ENCODE results near the gene ASB17. TPM values are rescaled to one million over a fixed set of nuclear protein-coding genes. Genes with fewer than 3 reads are reported as not detected.

Gene ASB17
- total and polyA plus RNA-seq, 12 donors, result not detected

GRCh38 chr1:75879985-75880384 is 52.2 kb downstream of the ASB17 start:
- TF ChIP-seq POLR2A (IDR thresholded peaks at IDR 0.05), result no peak
- no peak for TF ChIP-seq CTCF (IDR thresholded peaks at IDR 0.05)
- Histone ChIP-seq H3K4me1 (replicated peaks in 1 of 2) (no peaks in the 10 kb centered on the region), H3K4me3 (no peak overlapping the region), H3K27me3 (no peaks in the 10 kb centered on the region), H3K9me3 (replicated peaks in 1 of 3) (peaks cover 0 to 5% (median 0%) of the 10 kb centered on the region in 3 donors), H3K27ac (no peak overlapping the region), H3K36me3 (replicated peaks in 1 of 2) (no peaks in the 10 kb centered on the region)
- intact Hi-C loops (cut with DNase I), result no loop called here
- WGBS, 4 donors, result 68 to 79% (median 73%) methylated on average over 1 of the region's 1 CpG
- no peak for DNase-seq

GRCh38 chr1:75870951-75871350 is 61.3 kb downstream of the ASB17 start:
- WGBS, 4 donors, result 38 to 45% (median 42%) methylated on average over 1 of the region's 1 CpG
- intact Hi-C loops (cut with DNase I), result no loop called here
- Histone ChIP-seq H3K4me3 (no peak overlapping the region), H3K27ac (no peak overlapping the region), H3K27me3 (no peaks in the 10 kb centered on the region), H3K36me3 (replicated peaks in 1 of 2) (no peaks in the 10 kb centered on the region), H3K9me3 (replicated peaks in 1 of 3) (no peaks in the 10 kb centered on the region), H3K4me1 (replicated peaks in 1 of 2) (no peaks in the 10 kb centered on the region)
- no peak for TF ChIP-seq POLR2A (IDR thresholded peaks at IDR 0.05)
- no peak for TF ChIP-seq CTCF (IDR thresholded peaks at IDR 0.05)
- no peak for DNase-seq

Other genes starting within 250 kb of the ASB17 start
- 100 to 1,000 TPM in 5 of 9 donors, 10 to 100 TPM in 4; 86.1 to 196 (median 108) TPM for gene ACADM, start 207.7 kb downstream of the ASB17 start, total RNA-seq
- gene ACADM, start 207.7 kb downstream of the ASB17 start, polyA plus RNA-seq, result 100 to 1,000 TPM in 1 of 3 donors, 10 to 100 TPM in 2; 23.1 to 208 (median 23.5) TPM
- gene RABGGTB, start 146.1 kb downstream of the ASB17 start, total RNA-seq, result 100 to 1,000 TPM in 2 of 9 donors, 10 to 100 TPM in 7; 37.6 to 159 (median 80.3) TPM
- gene RABGGTB, start 146.1 kb downstream of the ASB17 start, polyA plus RNA-seq, result 100 to 1,000 TPM in 1 of 3 donors, 10 to 100 TPM in 2; 46.2 to 170 (median 91.9) TPM
- under 1 TPM in 7 of 9 donors, not detected in 2; 0.14 to 0.33 (median 0.18) TPM for gene MSH4, start 135.5 kb downstream of the ASB17 start, total RNA-seq
- gene MSH4, start 135.5 kb downstream of the ASB17 start, polyA plus RNA-seq, result under 1 TPM; 0.07 to 0.32 (median 0.27) TPM
- gene ST6GALNAC3, start 142.3 kb upstream of the ASB17 start, total RNA-seq, result 10 to 100 TPM in 4 of 9 donors, 1 to 10 TPM in 5; 3.3 to 11.5 (median 8.3) TPM
- gene ST6GALNAC3, start 142.3 kb upstream of the ASB17 start, polyA plus RNA-seq, result 1 to 10 TPM; 1.4 to 5.6 (median 1.7) TPM